Caco-2 (cell line): ENCODE data around the gene CACNA1C. TPM values are rescaled to one million over a fixed set of nuclear protein-coding genes. Genes with fewer than 3 reads are reported as not detected.

ENCODE experiments used
- BruUV-seq: library from RNA; stranded (reverse); fragments of 400-500 nt; replicated peaks from 2 replicates; lab custom pipeline; 2021; lab: Mats Ljungman, UMichigan
- CTCF ChIA-PET: fragments of 300-600 bp; sonication (Branson Sonifier 250); formaldehyde crosslinking; loops from one replicate; lab custom pipeline; 2022; ENCODE audit warnings: antibody characterized with exemption; lab: Charles Lee
- POLR2A ChIA-PET: fragments of 300-600 bp; sonication (Branson Sonifier 250); formaldehyde crosslinking; loops from one replicate; lab custom pipeline; 2022; ENCODE audit warnings: antibody characterized with exemption; lab: Charles Lee
- DNase-seq, 2 experiments: peaks; one replicate each; pipeline versions ENCODE4 v3.0.0 to v3.0.0-alpha.2; 2020 to 2022
- H3K27me3 ChIP-seq: replicated peaks from 2 replicates; pipeline ENCODE4 v1.6.0; 2011; ENCODE audit warnings: low read length; ENCODE audit not compliant: control insufficient read depth, insufficient read depth
- H3K36me3 ChIP-seq: 2 replicates; pipeline ENCODE4 v1.5.1; 2011; ENCODE audit warnings: low read length; ENCODE audit not compliant: control insufficient read depth, insufficient read depth
- H3K4me1 ChIP-seq: fragments of 250-450 bp; sonication (Bioruptor Pico); 2 replicates; pipeline ENCODE4 v1.5.1; 2020; ENCODE audit warnings: mild to moderate bottlenecking
- H3K4me3 ChIP-seq: 2 replicates; pipeline ENCODE4 v1.5.1; 2011; ENCODE audit warnings: low read depth, mild to moderate bottlenecking, control low read depth, low read length
- H3K9me3 ChIP-seq: fragments of 250-450 bp; sonication (Bioruptor Pico); 2 replicates; pipeline ENCODE4 v1.5.1; 2020; ENCODE audit warnings: mild to moderate bottlenecking, moderate library complexity
- H3K27ac Mint-ChIP-seq: one replicate; pipeline ENCODE4 v1.8.0; 2022; ENCODE audit warnings: mixed read lengths; ENCODE audit not compliant: unreplicated experiment
- H3K27me3 Mint-ChIP-seq: one replicate; pipeline ENCODE4 v1.8.0; 2022; ENCODE audit warnings: mixed read lengths; ENCODE audit not compliant: insufficient read depth, unreplicated experiment
- H3K36me3 Mint-ChIP-seq: one replicate; pipeline ENCODE4 v1.8.0; 2022; ENCODE audit warnings: mild to moderate bottlenecking, mixed read lengths; ENCODE audit not compliant: insufficient read depth, unreplicated experiment
- H3K4me1 Mint-ChIP-seq: one replicate; pipeline ENCODE4 v1.8.0; 2022; ENCODE audit warnings: low read depth, mixed read lengths; ENCODE audit not compliant: unreplicated experiment
- H3K4me3 Mint-ChIP-seq: one replicate; pipeline ENCODE4 v1.8.0; 2022; ENCODE audit warnings: mild to moderate bottlenecking, moderate library complexity, mixed read lengths; ENCODE audit not compliant: unreplicated experiment
- H3K9me3 Mint-ChIP-seq: one replicate; pipeline ENCODE4 v1.8.0; 2022; ENCODE audit warnings: mixed read lengths; ENCODE audit not compliant: unreplicated experiment
- CTCF ChIP-seq, 2 experiments: fragments of 200-600 bp in 1 of 2; IDR thresholded peaks; 1 replicate in 1 of 2; 2 replicates in 1 of 2; pipeline versions ENCODE4 v1.5.1 to v1.8.0; 2011 to 2022; ENCODE audit warnings: antibody characterized with exemption in 1 of 2, control low read depth in 1 of 2, inconsistent platforms in 1 of 2, low read depth in 1 of 2, low read length in 1 of 2, mild to moderate bottlenecking in 1 of 2, moderate library complexity in 1 of 2; ENCODE audit not compliant: insufficient read depth in 1 of 2, severe bottlenecking in 1 of 2, unreplicated experiment in 1 of 2
- intact Hi-C: fragments of 100-400 bp; cut with micrococcal nuclease; formaldehyde crosslinking; loops from one replicate; pipeline ENCODE4 v1.10.0; 2022; ENCODE audit not compliant: unreplicated experiment
- total RNA-seq: library from RNA; stranded (reverse); gene quantifications from 2 replicates; pipeline ENCODE4 v1.2.3, GENCODE V29; 2022

The CACNA1C gene
- total RNA-seq, 1 experiment from 2014 or later, result not detected

- Histone ChIP-seq H3K36me3 (no peaks in the 10 kb centered on the region), H3K27me3 (peaks cover 2% of the 10 kb centered on the region; the same call in 1 of the 2 replicates), H3K4me3 (no peak overlapping the region), H3K4me1 (no peaks in the 10 kb centered on the region), H3K9me3 (no peaks in the 10 kb centered on the region; the same call in 1 of the 2 replicates)
- Mint-ChIP-seq H3K36me3 (no peaks in the 10 kb centered on the region), H3K4me1 (no peaks in the 10 kb centered on the region), H3K4me3 (no peak overlapping the region), H3K9me3 (no peaks in the 10 kb centered on the region), H3K27me3 (peaks cover 31% of the 10 kb centered on the region), H3K27ac (no peak overlapping the region)
- no TSS peak for BruUV-seq
- intact Hi-C loops, result no loop called here
- no peak for TF ChIP-seq CTCF (IDR thresholded peaks at IDR 0.05; ENCODE audit: insufficient read depth in 1 of 2, low read depth in 1 of 2, low read length in 1 of 2, severe bottlenecking in 1 of 2, unreplicated experiment in 1 of 2)
- ChIA-PET CTCF (no interaction called here), POLR2A (no interaction called here)
- DNase-seq, result no peak
Observed at GRCh38 chr12:2328661-2329060, 275.9 kb downstream of the CACNA1C start.

GRCh38 chr12:2329661-2330210 is 276.9 kb downstream of the CACNA1C start:
- Histone ChIP-seq H3K4me3 (no peak overlapping the region), H3K9me3 (no peaks in the 10 kb centered on the region; the same call in 1 of the 2 replicates), H3K4me1 (no peaks in the 10 kb centered on the region), H3K36me3 (no peaks in the 10 kb centered on the region), H3K27me3 (peaks cover 2% of the 10 kb centered on the region; the same call in 1 of the 2 replicates)
- Mint-ChIP-seq H3K36me3 (no peaks in the 10 kb centered on the region), H3K4me3 (no peak overlapping the region), H3K27me3 (peaks cover 31% of the 10 kb centered on the region), H3K9me3 (no peaks in the 10 kb centered on the region), H3K4me1 (no peaks in the 10 kb centered on the region), H3K27ac (no peak overlapping the region)
- DNase-seq, result no peak
- no TSS peak for BruUV-seq
- intact Hi-C loops, result no loop called here
- ChIA-PET POLR2A (no interaction called here), CTCF (no interaction called here)
- no peak for TF ChIP-seq CTCF (IDR thresholded peaks at IDR 0.05; ENCODE audit: insufficient read depth in 1 of 2, low read depth in 1 of 2, low read length in 1 of 2, severe bottlenecking in 1 of 2, unreplicated experiment in 1 of 2)

GRCh38 chr12:2332236-2332635 is 279.4 kb downstream of the CACNA1C start:
- CTCF ChIA-PET, result no interaction called here

More at GRCh38 chr12:2332236-2332635, 279.4 kb downstream of the CACNA1C start:
- H3K4me1 Mint-ChIP-seq, result no peaks in the 10 kb centered on the region
- TF ChIP-seq CTCF (IDR thresholded peaks at IDR 0.05; ENCODE audit: insufficient read depth in 1 of 2, low read depth in 1 of 2, low read length in 1 of 2, severe bottlenecking in 1 of 2, unreplicated experiment in 1 of 2), result no peak
- POLR2A ChIA-PET, result no interaction called here
- peaks cover 23% of the 10 kb centered on the region for H3K27me3 Mint-ChIP-seq
- H3K4me1 ChIP-seq, result no peaks in the 10 kb centered on the region
- H3K9me3 ChIP-seq, result no peaks in the 10 kb centered on the region; the same call in 1 of the 2 replicates
- no peak for DNase-seq
- intact Hi-C loops, result no loop called here
- no peaks in the 10 kb centered on the region for H3K36me3 ChIP-seq
- BruUV-seq, result no TSS peak
- H3K4me3 ChIP-seq, result no peak overlapping the region
- H3K9me3 Mint-ChIP-seq, result no peaks in the 10 kb centered on the region
- H3K27me3 ChIP-seq, result no peaks in the 10 kb centered on the region; the same call in 1 of the 2 replicates
- no peak overlapping the region for H3K4me3 Mint-ChIP-seq
- no peaks in the 10 kb centered on the region for H3K36me3 Mint-ChIP-seq
- no peak overlapping the region for H3K27ac Mint-ChIP-seq
